RPMI7951 (cell line): ENCODE results near the gene DPF3. TPM values are rescaled to one million over a fixed set of nuclear protein-coding genes. Genes with fewer than 3 reads are reported as not detected.

Experiments
- DNase-seq: peaks from one replicate; pipeline ENCODE4 v3.0.0-alpha.2; 2012; ENCODE audit warnings: low read depth
- total RNA-seq: library from RNA; depleted of rRNA; stranded (reverse); fragments of >200 nt; shearing (Covaris generic); gene quantifications from 2 replicates; pipeline ENCODE4 v1.2.3, GENCODE V29; 2014

DPF3 gene
- total RNA-seq, 1 experiment from 2014 or later = 6.5 TPM

DNA sequence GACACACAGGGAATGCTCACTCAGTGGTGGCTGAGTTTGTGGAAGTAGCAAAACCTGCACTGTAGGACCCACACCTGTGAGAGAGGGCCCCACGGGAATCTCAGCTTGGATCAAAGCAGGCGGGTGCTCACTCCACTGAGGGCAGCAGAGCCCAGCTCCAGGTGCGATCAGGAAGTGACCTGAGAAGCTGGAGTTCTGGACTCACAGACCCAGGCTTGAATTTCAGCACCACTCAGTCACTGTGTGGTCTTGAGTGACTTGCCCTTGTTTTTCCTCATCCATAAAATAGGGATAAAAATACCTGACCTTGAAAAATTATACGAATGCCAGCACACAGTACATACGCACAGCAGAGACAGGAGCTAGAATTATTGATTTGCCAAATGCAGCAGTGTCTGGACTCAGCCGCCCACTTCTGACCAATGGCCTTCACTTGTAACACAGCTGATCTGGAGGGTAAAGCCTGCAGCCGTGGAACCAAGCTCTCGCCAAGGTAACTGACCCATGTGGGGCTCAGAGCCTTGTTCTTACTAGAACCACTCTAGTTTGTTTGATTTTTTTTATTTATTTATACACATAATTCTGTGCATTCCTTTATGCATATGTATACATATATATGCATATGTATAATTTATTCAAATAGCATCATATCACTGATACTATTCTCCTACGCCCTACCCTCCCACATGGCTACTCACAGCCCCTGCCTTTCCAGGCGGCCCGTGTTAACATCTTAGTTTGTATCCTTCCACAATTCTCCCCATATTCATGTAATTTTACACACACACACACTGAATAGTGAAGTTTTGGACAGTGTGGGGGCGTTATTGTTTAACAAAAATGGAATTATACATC is 53.9 kb downstream of the DPF3 start:
- no peak for DNase-seq

DNA sequence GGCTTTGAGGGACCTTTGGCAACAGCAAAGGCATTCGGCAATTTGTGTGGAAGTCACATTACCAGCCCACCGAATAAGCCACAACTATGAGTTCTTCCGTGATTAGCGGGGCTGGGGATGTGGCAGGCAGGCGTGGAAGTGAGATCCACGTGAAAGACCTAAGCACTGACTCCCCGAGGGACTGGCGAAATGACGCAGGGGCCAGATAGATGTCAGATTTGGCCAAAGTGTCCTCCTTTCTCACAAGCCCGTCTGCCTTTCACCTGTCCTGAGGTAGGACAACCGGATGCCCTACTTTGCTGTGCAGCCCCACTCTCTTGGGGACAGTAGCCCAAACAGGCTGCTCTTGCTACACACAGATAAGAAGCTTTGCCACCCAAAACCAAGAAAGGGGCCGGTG is 54.5 kb downstream of the DPF3 start:
- no peak for DNase-seq

GRCh38 chr14:72836085-72836484 is 57.8 kb downstream of the DPF3 start:
- no peak for DNase-seq

- no peak for DNase-seq
These were observed 60.7 kb downstream of the DPF3 start for GRCh38 chr14:72833174-72833573.

- DNase-seq = no peak
These were observed 62.9 kb downstream of the DPF3 start for GRCh38 chr14:72830786-72831594.

GRCh38 chr14:72830356-72830755 is 63.5 kb downstream of the DPF3 start:
- no peak for DNase-seq

DNA sequence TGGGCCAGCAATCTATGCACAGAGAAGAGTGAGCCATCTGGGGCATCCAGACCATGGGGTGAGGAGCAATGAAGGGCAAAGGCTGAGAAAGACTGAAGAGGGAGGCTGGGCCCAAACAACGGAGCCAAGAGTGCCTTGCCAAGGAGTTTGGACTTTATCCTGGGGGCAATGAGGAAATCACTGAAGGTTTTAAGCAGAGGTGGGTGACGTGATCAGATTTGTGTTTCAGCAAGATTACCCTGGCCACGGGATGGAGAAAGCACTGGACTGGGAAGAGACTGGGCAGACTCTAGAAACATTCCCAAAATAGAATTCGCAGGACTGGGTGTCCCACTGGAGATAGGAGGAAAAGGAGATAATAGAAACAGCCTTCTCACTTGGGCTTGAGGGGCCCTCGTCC is 65.3 kb downstream of the DPF3 start:
- no peak for DNase-seq

- no peak for DNase-seq
These were observed 67.9 kb downstream of the DPF3 start for GRCh38 chr14:72826039-72826438.

GRCh38 chr14:72825486-72825885 is 68.4 kb downstream of the DPF3 start:
- DNase-seq = no peak

DNA sequence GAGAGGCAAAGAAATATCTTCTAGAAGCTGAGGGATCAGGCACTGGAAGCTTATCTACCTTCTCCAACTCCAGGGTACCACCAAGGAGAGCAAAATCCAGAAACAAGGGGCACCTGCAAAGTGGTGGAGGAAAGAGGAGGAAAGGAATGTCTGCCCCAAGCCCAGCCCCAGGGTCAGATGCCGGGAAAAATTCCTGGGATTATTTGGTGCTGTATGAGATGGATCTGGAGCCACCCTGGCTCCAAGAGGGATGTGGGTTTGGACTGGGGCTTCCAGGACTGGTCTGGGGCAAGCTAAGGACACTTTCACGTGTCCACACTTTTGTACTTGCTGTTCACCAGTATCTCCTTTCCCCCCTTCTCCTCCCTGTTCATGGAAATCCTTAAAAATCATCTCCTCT is 69.8 kb downstream of the DPF3 start:
- DNase-seq = peak; percentile 2

- peak; percentile 50 for DNase-seq
These were observed 70.8 kb downstream of the DPF3 start for GRCh38 chr14:72822946-72823611.

DNA sequence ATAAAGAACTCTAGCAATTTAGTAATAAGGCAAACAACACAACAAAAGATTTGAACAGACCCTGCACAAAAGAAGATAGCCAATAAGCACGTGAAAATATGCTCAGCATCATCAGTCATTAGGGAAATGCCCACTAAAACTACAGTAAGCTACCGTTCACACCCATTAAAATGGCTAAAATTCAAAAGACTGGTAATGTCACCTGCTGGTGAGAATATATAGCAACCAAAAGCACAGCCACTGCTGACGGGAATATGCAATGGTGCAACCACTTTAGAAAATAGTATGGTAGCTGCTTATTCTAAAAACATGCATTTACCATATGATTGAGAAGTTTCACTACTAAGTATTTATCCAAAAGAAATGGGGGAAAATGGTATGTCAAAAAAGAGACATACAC is 74.9 kb downstream of the DPF3 start:
- DNase-seq = no peak

- DNase-seq = no peak
These were observed 77.6 kb downstream of the DPF3 start for GRCh38 chr14:72816287-72816686.

GRCh38 chr14:72815430-72815829 is 78.5 kb downstream of the DPF3 start:
- no peak for DNase-seq

DNA sequence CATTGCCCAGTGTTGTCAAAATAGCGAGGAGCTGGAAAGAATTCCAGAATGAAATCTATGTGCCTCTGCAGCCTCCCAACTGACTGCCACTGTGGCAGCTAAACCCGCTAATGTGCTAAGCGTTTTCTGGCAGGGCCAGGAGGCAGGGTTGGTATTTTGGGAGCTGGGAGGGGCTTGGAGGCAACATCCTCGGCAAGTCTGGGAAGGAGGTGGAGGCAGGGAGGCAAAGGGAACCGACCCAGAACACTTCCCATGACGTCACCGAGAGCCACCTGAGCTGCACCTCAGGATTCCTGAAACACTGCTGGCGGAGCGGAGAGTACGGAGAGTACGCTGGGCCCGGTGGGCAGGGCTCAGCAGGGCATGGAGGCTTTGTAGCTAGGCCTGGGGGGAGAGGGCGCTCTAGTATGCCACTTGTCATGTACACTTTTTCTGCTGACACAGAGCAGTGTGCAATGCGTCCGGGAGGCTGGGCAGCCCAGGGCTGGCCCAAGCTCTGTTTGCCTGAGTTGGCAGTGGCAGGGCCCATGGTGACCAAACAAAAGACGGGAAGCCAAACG is 81.5 kb downstream of the DPF3 start:
- no peak for DNase-seq

DNA sequence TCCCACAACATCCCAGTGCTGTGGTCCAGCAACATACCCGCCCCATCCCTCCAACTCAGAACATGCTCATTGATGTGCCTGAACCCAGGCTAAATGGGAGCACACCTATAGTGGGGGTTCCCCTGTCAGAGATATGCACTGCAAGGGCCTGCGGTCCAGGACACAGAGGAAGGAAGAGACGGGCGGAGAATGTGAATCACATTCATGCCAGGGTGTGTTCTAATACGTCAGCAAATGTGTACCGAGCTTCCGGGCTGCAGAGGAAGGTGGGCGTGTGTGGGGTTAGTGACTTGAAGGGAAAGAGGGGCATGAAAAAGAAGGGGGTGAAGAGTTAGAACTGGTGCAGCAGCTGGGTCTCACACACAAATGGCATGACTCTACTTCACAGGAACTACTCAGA is 83.7 kb downstream of the DPF3 start:
- DNase-seq = no peak

DNA sequence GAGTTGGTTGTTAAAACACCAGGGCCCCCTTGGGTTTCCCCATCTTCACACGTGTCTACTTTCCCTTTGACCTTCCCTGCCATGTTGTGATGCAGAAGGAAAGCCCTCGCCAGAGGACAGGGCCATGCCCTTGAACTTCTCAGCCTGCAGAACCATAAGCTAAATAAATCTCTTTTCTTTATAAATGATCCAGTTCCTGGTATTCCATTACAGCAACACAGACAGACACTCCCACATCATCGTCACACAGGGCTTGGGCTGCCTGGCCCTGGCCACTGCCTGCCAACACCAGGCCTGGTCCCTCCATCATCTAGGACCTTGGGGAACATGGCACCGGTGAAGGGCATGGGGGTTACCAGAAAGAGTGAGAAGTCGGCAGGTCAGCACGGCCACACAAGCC is 84.8 kb downstream of the DPF3 start:
- no peak for DNase-seq

DNA sequence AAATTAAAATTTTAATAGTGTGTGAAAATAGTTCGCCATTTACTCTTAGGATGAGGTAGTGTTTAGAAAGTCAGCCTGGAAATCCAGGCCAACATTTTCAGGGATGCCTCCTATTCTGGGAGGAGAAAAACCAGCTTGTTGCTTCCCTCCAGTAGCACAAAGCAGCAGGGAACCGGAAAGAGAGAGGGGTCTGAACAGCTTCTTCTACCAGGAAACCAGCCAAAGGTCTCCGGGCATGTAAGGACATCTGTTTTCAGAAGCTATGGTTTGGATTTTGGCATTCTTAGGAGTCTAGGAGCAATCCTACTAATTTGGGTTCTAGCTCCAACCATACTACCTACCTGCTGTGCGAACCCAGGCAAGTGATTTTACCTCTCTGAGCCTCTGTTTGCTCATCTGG is 85.3 kb downstream of the DPF3 start:
- no peak for DNase-seq

- no peak for DNase-seq
These were observed 91.3 kb downstream of the DPF3 start for GRCh38 chr14:72802588-72802946.

- DNase-seq = no peak
These were observed 91.9 kb downstream of the DPF3 start for GRCh38 chr14:72801836-72802587.

GRCh38 chr14:72801381-72801812 is 92.5 kb downstream of the DPF3 start:
- DNase-seq = peak; percentile 90
